ENCODE measurements around the gene DIAPH1. TPM values are rescaled to one million over a fixed set of nuclear protein-coding genes. Genes with fewer than 3 reads are reported as not detected.
A peak's percentile ranks its signal among the peaks of the same experiment; 100 is the strongest.
"Not testable (repeated sequence)": the region's sequence is repeated elsewhere in the genome, so short reads cannot be mapped to it uniquely, and the experiment has no call there.

The DIAPH1 gene
- total RNA-seq, 1 experiment from 2014 or later, result 117 TPM

DNA sequence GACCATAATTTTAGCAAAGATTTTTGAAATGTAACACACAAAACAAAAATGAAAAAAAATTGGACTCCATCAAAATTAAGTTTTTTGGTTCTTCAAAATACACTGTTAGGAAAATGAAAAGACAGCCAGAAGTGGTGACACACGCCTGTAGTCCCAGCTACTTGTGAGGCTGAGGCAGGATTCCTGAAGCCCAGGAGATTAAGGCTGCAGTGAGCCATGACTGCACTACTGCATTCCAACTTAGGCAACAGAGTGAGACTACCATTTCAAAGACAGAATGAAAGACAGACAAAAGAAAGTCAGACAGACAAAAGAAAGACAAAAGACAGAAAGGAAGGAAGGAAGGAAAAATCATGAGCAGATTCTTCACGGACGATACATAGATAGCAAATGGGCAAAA is 7.5 kb downstream of the DIAPH1 start:
- Histone ChIP-seq H3K23ac (ENCODE audit: insufficient read length, low read depth, low read length) (no peak overlapping the region), H4K20me1 (ENCODE audit: control insufficient read depth, insufficient read depth, insufficient read length) (no peaks in the 10 kb centered on the region), H3K14ac (ENCODE audit: insufficient read depth, low read length) (no peak overlapping the region), H3K4me2 (ENCODE audit: insufficient read depth, insufficient read length, low read length) (no peak overlapping the region), H2BK12ac (ENCODE audit: insufficient read length, low read depth, low read length) (no peak overlapping the region), H3K9me3 (ENCODE audit: control insufficient read depth, low read depth, low read length) (no peaks in the 10 kb centered on the region), H4K8ac (replicated peaks; ENCODE audit: insufficient read length, low read depth, low read length) (no peak overlapping the region), H3T11ph (ENCODE audit: low read length) (no peak overlapping the region), H3K4me1 (ENCODE audit: insufficient read depth, low read length) (peaks cover 3% of the 10 kb centered on the region), H3K23me2 (ENCODE audit: insufficient read length, low read depth, low read length, poor library complexity, severe bottlenecking) (no peaks in the 10 kb centered on the region), H3K79me2 (ENCODE audit: insufficient read depth, low read length) (peaks cover 17% of the 10 kb centered on the region; the same call in 1 of the 2 replicates), H3K4ac (ENCODE audit: low read depth, low read length) (no peak overlapping the region), H4K5ac (ENCODE audit: insufficient read length, low read depth, low read length) (no peak overlapping the region), H3K18ac (ENCODE audit: insufficient read length, low read depth, low read length) (no peak overlapping the region), H2AK5ac (ENCODE audit: insufficient read length, low read length) (no peak overlapping the region), H2BK20ac (ENCODE audit: low read depth, low read length, poor library complexity, severe bottlenecking) (no peak overlapping the region), H2BK15ac (ENCODE audit: low read depth, low read length) (no peak overlapping the region), H4K91ac (ENCODE audit: insufficient read length, low read depth, low read length) (no peak overlapping the region), H2BK120ac (ENCODE audit: low read depth, low read length, poor library complexity, severe bottlenecking) (no peak overlapping the region), H3K9ac (ENCODE audit: extremely low read depth, insufficient read length, low read length) (no peak overlapping the region), H3K56ac (ENCODE audit: insufficient read length, low read depth, low read length) (no peak overlapping the region), H3K79me1 (ENCODE audit: insufficient read depth, low read depth, low read length, poor library complexity, severe bottlenecking) (no peaks in the 10 kb centered on the region), H3K27ac (ENCODE audit: insufficient read length, low read depth, low read length) (no peak overlapping the region), H3K27me3 (ENCODE audit: insufficient read depth, low read length) (no peaks in the 10 kb centered on the region), H2BK5ac (ENCODE audit: insufficient read length, low read length) (no peak overlapping the region), H2AFZ (ENCODE audit: low read length) (no peak overlapping the region)
- Mint-ChIP-seq H3K36me3 (ENCODE audit: insufficient read depth in 1 of 3, low read depth in 3 of 3) (peaks cover 0 to 18% (median 14%) of the 10 kb centered on the region in 3 experiments; a peak in 3 of 7 replicates), H3K27me3 (ENCODE audit: low read depth) (no peaks in the 10 kb centered on the region), H3K4me3 (no peak overlapping the region), H3K4me1 (peaks cover 27 to 33% of the 10 kb centered on the region in 2 experiments), H3K27ac (peak overlapping the region in 2 of 3 experiments; percentile 1 to 46; a peak in 4 of 7 replicates), H3K9me3 (no peaks in the 10 kb centered on the region)
- TF ChIP-seq, protein P1, sequence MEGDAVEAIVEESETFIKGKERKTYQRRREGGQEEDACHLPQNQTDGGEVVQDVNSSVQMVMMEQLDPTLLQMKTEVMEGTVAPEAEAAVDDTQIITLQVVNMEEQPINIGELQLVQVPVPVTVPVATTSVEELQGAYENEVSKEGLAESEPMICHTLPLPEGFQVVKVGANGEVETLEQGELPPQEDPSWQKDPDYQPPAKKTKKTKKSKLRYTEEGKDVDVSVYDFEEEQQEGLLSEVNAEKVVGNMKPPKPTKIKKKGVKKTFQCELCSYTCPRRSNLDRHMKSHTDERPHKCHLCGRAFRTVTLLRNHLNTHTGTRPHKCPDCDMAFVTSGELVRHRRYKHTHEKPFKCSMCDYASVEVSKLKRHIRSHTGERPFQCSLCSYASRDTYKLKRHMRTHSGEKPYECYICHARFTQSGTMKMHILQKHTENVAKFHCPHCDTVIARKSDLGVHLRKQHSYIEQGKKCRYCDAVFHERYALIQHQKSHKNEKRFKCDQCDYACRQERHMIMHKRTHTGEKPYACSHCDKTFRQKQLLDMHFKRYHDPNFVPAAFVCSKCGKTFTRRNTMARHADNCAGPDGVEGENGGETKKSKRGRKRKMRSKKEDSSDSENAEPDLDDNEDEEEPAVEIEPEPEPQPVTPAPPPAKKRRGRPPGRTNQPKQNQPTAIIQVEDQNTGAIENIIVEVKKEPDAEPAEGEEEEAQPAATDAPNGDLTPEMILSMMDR (conservative IDR thresholded peaks at IDR 0.05), result no peak
- no CpG with 5 or more reads among the region's 3 CpGs for WGBS (ENCODE audit: extremely low coverage, insufficient read length, low lambda C conversion rate)
- DNase-seq, result no peak

DNA sequence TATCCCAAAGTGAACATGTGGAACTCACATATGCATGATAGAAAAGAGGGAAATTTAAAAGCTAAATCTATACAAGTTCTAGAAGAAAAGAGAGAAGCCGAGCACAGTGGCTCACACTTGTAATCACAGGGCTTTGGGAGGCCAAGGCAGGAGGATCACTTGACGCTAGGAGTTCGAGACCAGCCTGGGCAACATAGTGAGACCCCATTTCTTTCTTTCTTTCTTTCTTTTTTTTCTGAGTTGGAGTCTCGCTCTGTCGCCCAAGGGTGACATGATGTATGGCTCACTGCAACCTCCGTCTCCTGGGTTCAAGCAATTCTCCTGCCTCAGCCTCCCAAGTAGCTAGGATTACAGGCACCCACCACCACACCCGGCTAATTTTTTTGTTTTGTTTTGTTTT is 8.9 kb downstream of the DIAPH1 start:
- H4K5ac ChIP-seq (ENCODE audit: insufficient read length, low read depth, low read length); DNase-seq; H3K27ac ChIP-seq (ENCODE audit: insufficient read length, low read depth, low read length); H3K23me2 ChIP-seq (ENCODE audit: insufficient read length, low read depth, low read length, poor library complexity, severe bottlenecking); H2BK20ac ChIP-seq (ENCODE audit: low read depth, low read length, poor library complexity, severe bottlenecking); H3K4me1 ChIP-seq (ENCODE audit: insufficient read depth, low read length); H3K27ac Mint-ChIP-seq; H2AK5ac ChIP-seq (ENCODE audit: insufficient read length, low read length); H3K9ac ChIP-seq (ENCODE audit: extremely low read depth, insufficient read length, low read length); H3K27me3 Mint-ChIP-seq (ENCODE audit: low read depth); H3K27me3 ChIP-seq (ENCODE audit: insufficient read depth, low read length); H4K91ac ChIP-seq (ENCODE audit: insufficient read length, low read depth, low read length); H3K23ac ChIP-seq (ENCODE audit: insufficient read length, low read depth, low read length); H3K18ac ChIP-seq (ENCODE audit: insufficient read length, low read depth, low read length); H4K8ac ChIP-seq (replicated peaks; ENCODE audit: insufficient read length, low read depth, low read length); H3K4ac ChIP-seq (ENCODE audit: low read depth, low read length); H4K20me1 ChIP-seq (ENCODE audit: control insufficient read depth, insufficient read depth, insufficient read length); H2BK15ac ChIP-seq (ENCODE audit: low read depth, low read length); H3K79me1 ChIP-seq (ENCODE audit: insufficient read depth, low read depth, low read length, poor library complexity, severe bottlenecking); H2AFZ ChIP-seq (ENCODE audit: low read length); H2BK120ac ChIP-seq (ENCODE audit: low read depth, low read length, poor library complexity, severe bottlenecking); H3K14ac ChIP-seq (ENCODE audit: insufficient read depth, low read length); H3K9me3 Mint-ChIP-seq; H3K9me3 ChIP-seq (ENCODE audit: control insufficient read depth, low read depth, low read length); H3K56ac ChIP-seq (ENCODE audit: insufficient read length, low read depth, low read length); H3K4me3 Mint-ChIP-seq; H2BK5ac ChIP-seq (ENCODE audit: insufficient read length, low read length); H2BK12ac ChIP-seq (ENCODE audit: insufficient read length, low read depth, low read length); H3K4me2 ChIP-seq (ENCODE audit: insufficient read depth, insufficient read length, low read length); H3T11ph ChIP-seq (ENCODE audit: low read length): not testable (repeated sequence)
- H3K4me1 Mint-ChIP-seq, result peaks cover 21 to 32% of the 10 kb centered on the region in 2 experiments
- no CpG with 5 or more reads among the region's 7 CpGs for WGBS (ENCODE audit: extremely low coverage, insufficient read length, low lambda C conversion rate)
- H3K36me3 Mint-ChIP-seq (ENCODE audit: insufficient read depth in 1 of 3, low read depth in 3 of 3), result peaks cover 0 to 12% (median 10%) of the 10 kb centered on the region in 3 experiments; a peak in 3 of 7 replicates
- peaks cover 15% of the 10 kb centered on the region; the same call in 1 of the 2 replicates for H3K79me2 ChIP-seq (ENCODE audit: insufficient read depth, low read length)

Measured in H9 (cell line).